Panc1 (cell line): ENCODE measurements around the gene FERMT3.

Experiments
- CTCF ChIP-seq: fragments of 450-650 bp; IDR thresholded peaks from 2 replicates; pipeline ENCODE4 v1.5.1; 2017; ENCODE audit warnings: mild to moderate bottlenecking
- POLR2AphosphoS5 ChIP-seq: IDR thresholded peaks from 2 replicates; pipeline ENCODE4 v1.6.1; 2012; ENCODE audit warnings: mild to moderate bottlenecking, low read depth, low read length, moderate library complexity
- TF ChIP-seq, protein P1 (sequence below), 2 experiments: IDR thresholded peaks; 2 replicates each; pipeline ENCODE4 v1.6.1; 2011 to 2012; ENCODE audit warnings: low read depth in 2 of 2, control low read depth in 1 of 2, low read length in 1 of 2, mild to moderate bottlenecking in 1 of 2, moderate library complexity in 1 of 2; ENCODE audit not compliant: insufficient read depth in 1 of 2

- TF ChIP-seq CTCF (no peak), POLR2AphosphoS5 (no peak)
- TF ChIP-seq, protein P1, sequence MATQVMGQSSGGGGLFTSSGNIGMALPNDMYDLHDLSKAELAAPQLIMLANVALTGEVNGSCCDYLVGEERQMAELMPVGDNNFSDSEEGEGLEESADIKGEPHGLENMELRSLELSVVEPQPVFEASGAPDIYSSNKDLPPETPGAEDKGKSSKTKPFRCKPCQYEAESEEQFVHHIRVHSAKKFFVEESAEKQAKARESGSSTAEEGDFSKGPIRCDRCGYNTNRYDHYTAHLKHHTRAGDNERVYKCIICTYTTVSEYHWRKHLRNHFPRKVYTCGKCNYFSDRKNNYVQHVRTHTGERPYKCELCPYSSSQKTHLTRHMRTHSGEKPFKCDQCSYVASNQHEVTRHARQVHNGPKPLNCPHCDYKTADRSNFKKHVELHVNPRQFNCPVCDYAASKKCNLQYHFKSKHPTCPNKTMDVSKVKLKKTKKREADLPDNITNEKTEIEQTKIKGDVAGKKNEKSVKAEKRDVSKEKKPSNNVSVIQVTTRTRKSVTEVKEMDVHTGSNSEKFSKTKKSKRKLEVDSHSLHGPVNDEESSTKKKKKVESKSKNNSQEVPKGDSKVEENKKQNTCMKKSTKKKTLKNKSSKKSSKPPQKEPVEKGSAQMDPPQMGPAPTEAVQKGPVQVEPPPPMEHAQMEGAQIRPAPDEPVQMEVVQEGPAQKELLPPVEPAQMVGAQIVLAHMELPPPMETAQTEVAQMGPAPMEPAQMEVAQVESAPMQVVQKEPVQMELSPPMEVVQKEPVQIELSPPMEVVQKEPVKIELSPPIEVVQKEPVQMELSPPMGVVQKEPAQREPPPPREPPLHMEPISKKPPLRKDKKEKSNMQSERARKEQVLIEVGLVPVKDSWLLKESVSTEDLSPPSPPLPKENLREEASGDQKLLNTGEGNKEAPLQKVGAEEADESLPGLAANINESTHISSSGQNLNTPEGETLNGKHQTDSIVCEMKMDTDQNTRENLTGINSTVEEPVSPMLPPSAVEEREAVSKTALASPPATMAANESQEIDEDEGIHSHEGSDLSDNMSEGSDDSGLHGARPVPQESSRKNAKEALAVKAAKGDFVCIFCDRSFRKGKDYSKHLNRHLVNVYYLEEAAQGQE (IDR thresholded peaks at IDR 0.05; ENCODE audit: insufficient read depth in 1 of 2, low read depth in 2 of 2, low read length in 1 of 2): no peak
Measured at GRCh38 chr11:64229744-64230170, 23.2 kb downstream of the FERMT3 start.
